Neural cell (in vitro differentiated cells): ENCODE results near the gene DDX31.

Experiments used
- CTCF ChIP-seq: fragments of 450-650 bp; IDR thresholded peaks from 2 replicates; pipeline ENCODE4 v1.5.1; 2014; ENCODE audit warnings: antibody characterized with exemption, mild to moderate bottlenecking, moderate library complexity; ENCODE audit not compliant: poor library complexity, severe bottlenecking
- REST ChIP-seq: IDR thresholded peaks from 2 replicates; pipeline ENCODE4 v1.6.1; 2012; ENCODE audit warnings: borderline replicate concordance

GRCh38 chr9:132628746-132629145 lies 41.0 kb downstream of the DDX31 start:
- TF ChIP-seq REST (no peak), CTCF (no peak)
